Spleen (tissue), 11 donors: ENCODE results near the gene MAJIN. TPM values are rescaled to one million over a fixed set of nuclear protein-coding genes. Genes with fewer than 3 reads are reported as not detected.

Experiments used
- DNase-seq: peaks from one replicate; pipeline ENCODE4 v3.0.0-alpha.2; 2020
- H3K27ac ChIP-seq, 8 donors: fragments of 200-600 bp; sonication (generic) in 7 of 8; 1 replicate in 4 of 8; 2 replicates in 4 of 8; pipeline versions ENCODE4 v1.5.0 to v1.8.0; 2016 to 2021; ENCODE audit warnings: inconsistent platforms in 4 of 8, mild to moderate bottlenecking in 4 of 8, moderate library complexity in 1 of 8
- H3K27me3 ChIP-seq, 7 donors: fragments of 200-600 bp; sonication (generic) in 6 of 7; replicated peaks in 1 of 7; 1 replicate in 4 of 7; 2 replicates in 3 of 7; pipeline versions ENCODE4 v1.5.0 to v1.8.0; 2016 to 2021; ENCODE audit warnings: inconsistent platforms in 3 of 7, mild to moderate bottlenecking in 1 of 7
- H3K36me3 ChIP-seq, 6 donors: fragments of 200-600 bp; sonication (generic) in 5 of 6; 1 replicate in 4 of 6; 2 replicates in 2 of 6; pipeline versions ENCODE4 v1.5.0 to v1.8.0; 2016 to 2021; ENCODE audit warnings: inconsistent platforms in 2 of 6
- H3K4me1 ChIP-seq, 6 donors: fragments of 200-600 bp; sonication (generic) in 5 of 6; 1 replicate in 3 of 6; 2 replicates in 3 of 6; pipeline versions ENCODE4 v1.5.0 to v1.8.0; 2016 to 2021; ENCODE audit warnings: inconsistent platforms in 3 of 6
- H3K4me3 ChIP-seq, 8 donors: fragments of 200-600 bp; sonication (generic) in 7 of 8; 1 replicate in 4 of 8; 2 replicates in 4 of 8; pipeline versions ENCODE4 v1.5.0 to v1.8.0; 2016 to 2021; ENCODE audit warnings: inconsistent platforms in 4 of 8, mild to moderate bottlenecking in 4 of 8, moderate library complexity in 2 of 8
- H3K9me3 ChIP-seq, 8 donors: fragments of 200-600 bp; sonication (generic) in 7 of 8; 1 replicate in 4 of 8; 2 replicates in 4 of 8; pipeline versions ENCODE4 v1.5.0 to v1.8.0; 2016 to 2021; ENCODE audit warnings: inconsistent platforms in 4 of 8
- CTCF ChIP-seq, 11 experiments: fragments of 200-600 bp in 7 of 11; fragments of 450-650 bp in 4 of 11; sonication (generic) in 4 of 11; IDR thresholded peaks in 8 of 11; conservative IDR thresholded peaks in 3 of 11; 1 replicate in 7 of 11; 2 replicates in 4 of 11; pipeline versions ENCODE4 v1.4.0 to v1.8.0; 2016 to 2021; ENCODE audit warnings: antibody characterized with exemption in 11 of 11, inconsistent platforms in 4 of 11, mild to moderate bottlenecking in 1 of 11
- POLR2A ChIP-seq, 3 donors: fragments of 450-650 bp; IDR thresholded peaks; one replicate each; pipeline ENCODE4 v1.5.1; 2017; ENCODE audit warnings: antibody characterized with exemption in 3 of 3, mild to moderate bottlenecking in 1 of 3
- POLR2AphosphoS5 ChIP-seq, 3 donors: sonication (generic); formaldehyde crosslinking; IDR thresholded peaks; one replicate each; pipeline ENCODE4 v1.5.1; 2017; ENCODE audit warnings: antibody characterized with exemption in 3 of 3
- WGBS, 5 donors: extraction: QIAGEN DNeasy Blood & Tissue Kit in 3 of 5; methylation state at CpG; one replicate each; pipeline versions ENCODE4 v1.1.5 to v1.1.7; 2013 to 2018; 5-methylcytosine and 5-hydroxymethylcytosine counted together
- intact Hi-C: fragments of 100-400 bp; cut with DNase I; formaldehyde crosslinking; loops from one replicate; pipeline ENCODE4 v1.15.0; 2023; ENCODE audit warnings: low total_unique reads
- polyA plus RNA-seq, 3 donors: library from polyadenylated mRNA; stranded (reverse); fragments of 200-250 nt; gene quantifications; one replicate each; pipeline ENCODE4 v1.2.1, GENCODE V29; 2013
- total RNA-seq, 7 donors: library from RNA; depleted of rRNA in 3 of 7; stranded (reverse); fragments of >200 nt in 3 of 7; fragmentation: NEBNext Ultra II Directional in 4 of 7; extraction: Animal tissue kit (Norgen Biotek cat#: 25700) in 4 of 7; gene quantifications; one replicate each; pipeline versions ENCODE4 v1.1.0 to v1.2.1, GENCODE V29; 2016 to 2021
- donor health status: healthy with polysubstance abuse.
- donor health status: DM: no; HTN: no; CAD: no; lungs with moderate emphysema.
- donor health status: DM: no; HTN: no; CAD: no.
- donor health status: Bipolar disorder and iron deficiency.
- donor health status: healthy.
- donor health status: DM: no; HTN: no; CAD: no.
- donor health status: DM: yes; HTN: yes; CAD: no.

MAJIN gene
- total and polyA plus RNA-seq, 10 donors = 0.40 to 2.6 (median 0.87) TPM; not detected in 3

GRCh38 chr11:64891215-64891848, 80.6 kb downstream of the MAJIN start:
- no peaks in the 10 kb centered on the region for H3K27me3 ChIP-seq
- intact Hi-C loops = no loop called here
- no peaks in the 10 kb centered on the region for H3K9me3 ChIP-seq
- peaks cover 26 to 65% (median 46%) of the 10 kb centered on the region in 6 donors for H3K4me1 ChIP-seq
- TF ChIP-seq POLR2A (IDR thresholded peaks at IDR 0.05) = no peak
- no peak for TF ChIP-seq CTCF (IDR thresholded peaks at IDR 0.05 in 8 of 11, conservative IDR thresholded peaks at IDR 0.05 in 3 of 11)
- no peak for TF ChIP-seq POLR2AphosphoS5 (IDR thresholded peaks at IDR 0.05)
- WGBS, 5 donors = 91 to 96% (median 95%) methylated on average over 19 to 25 of the region's 25 CpGs
- no peak overlapping the region for H3K4me3 ChIP-seq
- H3K36me3 ChIP-seq = peaks cover 0 to 20% (median 10%) of the 10 kb centered on the region in 6 donors
- H3K27ac ChIP-seq = no peak overlapping the region
- no peak for DNase-seq

GRCh38 chr11:64890522-64890939, 81.4 kb downstream of the MAJIN start:
- no peak for DNase-seq
- Histone ChIP-seq H3K27ac (no peak overlapping the region), H3K9me3 (no peaks in the 10 kb centered on the region), H3K4me1 (peaks cover 26 to 73% (median 48%) of the 10 kb centered on the region in 6 donors), H3K27me3 (no peaks in the 10 kb centered on the region), H3K36me3 (peaks cover 0 to 12% (median 7%) of the 10 kb centered on the region in 6 donors), H3K4me3 (no peak overlapping the region)
- 92 to 96% (median 94%) methylated on average over 7 of the region's 7 CpGs for WGBS, 5 donors
- TF ChIP-seq CTCF (IDR thresholded peaks at IDR 0.05 in 8 of 11, conservative IDR thresholded peaks at IDR 0.05 in 3 of 11) = no peak
- no peak for TF ChIP-seq POLR2A (IDR thresholded peaks at IDR 0.05)
- intact Hi-C loops = no loop called here

- H3K36me3 ChIP-seq = no peaks in the 10 kb centered on the region
- H3K9me3 ChIP-seq = no peaks in the 10 kb centered on the region
- intact Hi-C loops = no loop called here
- TF ChIP-seq POLR2AphosphoS5 (IDR thresholded peaks at IDR 0.05) = no peak
- no peak for TF ChIP-seq CTCF (IDR thresholded peaks at IDR 0.05 in 8 of 11, conservative IDR thresholded peaks at IDR 0.05 in 3 of 11)
- no peak for TF ChIP-seq POLR2A (IDR thresholded peaks at IDR 0.05)
- no peaks in the 10 kb centered on the region for H3K27me3 ChIP-seq
- H3K27ac ChIP-seq = peak overlapping the region in 3 of 8 donors; percentile 80 to 87 (median 85)
- no peak for DNase-seq
- H3K4me3 ChIP-seq = no peak overlapping the region
- 71 to 88% (median 75%) methylated on average over 9 of the region's 9 CpGs for WGBS, 5 donors
- peaks cover 20 to 79% (median 44%) of the 10 kb centered on the region in 6 donors for H3K4me1 ChIP-seq
Measured at GRCh38 chr11:64888729-64889511, 83.0 kb downstream of the MAJIN start.

- 65 to 77% (median 68%) methylated on average over 6 to 8 of the region's 8 CpGs for WGBS, 5 donors
- intact Hi-C loops = no loop called here
- Histone ChIP-seq H3K9me3 (no peaks in the 10 kb centered on the region), H3K27ac (peak overlapping the region in 7 of 8 donors; percentile 61 to 87 (median 76)), H3K4me1 (peaks cover 16 to 79% (median 39%) of the 10 kb centered on the region in 6 donors), H3K4me3 (peak overlapping the region in 5 of 8 donors; percentile 18 to 59 (median 25)), H3K27me3 (no peaks in the 10 kb centered on the region), H3K36me3 (no peaks in the 10 kb centered on the region)
- TF ChIP-seq CTCF (IDR thresholded peaks at IDR 0.05 in 8 of 11, conservative IDR thresholded peaks at IDR 0.05 in 3 of 11) (no peak), POLR2AphosphoS5 (IDR thresholded peaks at IDR 0.05) (no peak), POLR2A (IDR thresholded peaks at IDR 0.05) (no peak)
- no peak for DNase-seq
Measured at GRCh38 chr11:64888406-64888728, 83.5 kb downstream of the MAJIN start.
